OCI-LY7 (cell line): ENCODE measurements around the gene TMEM151B. TPM values are rescaled to one million over a fixed set of nuclear protein-coding genes. Genes with fewer than 3 reads are reported as not detected.

Experiments
- total RNA-seq, 2 experiments: library from RNA; depleted of rRNA in 1 of 2; stranded (reverse); fragments of >200 nt in 1 of 2; shearing (Covaris generic) in 1 of 2; gene quantifications; 2 replicates each; pipeline ENCODE4 v1.2.3, GENCODE V29; 2014 to 2022

The TMEM151B gene
- total RNA-seq, 2 experiments from 2014 or later: 0.15 TPM; not detected in 1

Other genes with a start within 250 kb of the TMEM151B start
- gene MRPL14, start 143.0 kb upstream of the TMEM151B start, total RNA-seq (2014; rRNA removed; shearing (Covaris generic)): 87.2 and 97.8 TPM in 2 replicates
- 42.8 and 51.3 TPM in 2 replicates for gene MRPL14, start 143.0 kb upstream of the TMEM151B start, total RNA-seq (2022)
- 3.7 and 5.4 TPM in 2 replicates for gene TMEM63B, start 142.9 kb upstream of the TMEM151B start, total RNA-seq (2014; rRNA removed; shearing (Covaris generic))
- 10.0 and 10.2 TPM in 2 replicates for gene TMEM63B, start 142.9 kb upstream of the TMEM151B start, total RNA-seq (2022)
- gene CAPN11, start 111.6 kb upstream of the TMEM151B start, total RNA-seq (2014; rRNA removed; shearing (Covaris generic)): not detected in 2 replicates
- gene CAPN11, start 111.6 kb upstream of the TMEM151B start, total RNA-seq (2022): not detected in 2 replicates
- gene MYMX, start 53.5 kb upstream of the TMEM151B start, total RNA-seq (2014; rRNA removed; shearing (Covaris generic)): not detected in 2 replicates
- not detected in 2 replicates for gene MYMX, start 53.5 kb upstream of the TMEM151B start, total RNA-seq (2022)
- gene SLC29A1, start 46.9 kb upstream of the TMEM151B start, total RNA-seq (2014; rRNA removed; shearing (Covaris generic)): 51.5 and 52.6 TPM in 2 replicates
- gene SLC29A1, start 46.9 kb upstream of the TMEM151B start, total RNA-seq (2022): 54.1 and 64.6 TPM in 2 replicates
- gene HSP90AB1, start 23.3 kb upstream of the TMEM151B start, total RNA-seq (2014; rRNA removed; shearing (Covaris generic)): 911 and 1,004 TPM in 2 replicates
- 1,055 and 1,282 TPM in 2 replicates for gene HSP90AB1, start 23.3 kb upstream of the TMEM151B start, total RNA-seq (2022)
- gene SLC35B2, start 12.9 kb upstream of the TMEM151B start, total RNA-seq (2014; rRNA removed; shearing (Covaris generic)): 10.1 and 13.9 TPM in 2 replicates
- 15.3 and 16.5 TPM in 2 replicates for gene SLC35B2, start 12.9 kb upstream of the TMEM151B start, total RNA-seq (2022)
- gene NFKBIE, start 4.9 kb upstream of the TMEM151B start, total RNA-seq (2014; rRNA removed; shearing (Covaris generic)): 27.5 and 43.1 TPM in 2 replicates
- gene NFKBIE, start 4.9 kb upstream of the TMEM151B start, total RNA-seq (2022): 22.4 and 24.8 TPM in 2 replicates
- 22.0 and 22.7 TPM in 2 replicates for gene AARS2, start 42.9 kb downstream of the TMEM151B start, total RNA-seq (2014; rRNA removed; shearing (Covaris generic))
- gene AARS2, start 42.9 kb downstream of the TMEM151B start, total RNA-seq (2022): 20.7 and 22.4 TPM in 2 replicates
- gene SPATS1, start 72.2 kb downstream of the TMEM151B start, total RNA-seq (2014; rRNA removed; shearing (Covaris generic)): not detected in 2 replicates
- not detected in 2 replicates for gene SPATS1, start 72.2 kb downstream of the TMEM151B start, total RNA-seq (2022)
- gene CDC5L, start 117.3 kb downstream of the TMEM151B start, total RNA-seq (2014; rRNA removed; shearing (Covaris generic)): 21.5 and 22.5 TPM in 2 replicates
- gene CDC5L, start 117.3 kb downstream of the TMEM151B start, total RNA-seq (2022): 23.4 and 24.0 TPM in 2 replicates